Suprapubic skin (tissue), 3 donors: Measurements from ENCODE around the gene SIGLEC9.

Experiments used
- CTCF ChIP-seq, 2 donors: fragments of 200-600 bp in 1 of 2; fragments of 450-650 bp in 1 of 2; sonication (generic) in 1 of 2; IDR thresholded peaks; one replicate each; pipeline ENCODE4 v1.5.1; 2016 to 2019; ENCODE audit warnings: antibody characterized with exemption in 2 of 2, mild to moderate bottlenecking in 1 of 2, moderate library complexity in 1 of 2
- POLR2AphosphoS5 ChIP-seq, 3 donors: sonication (generic); formaldehyde crosslinking; IDR thresholded peaks; one replicate each; pipeline ENCODE4 v1.6.1; 2017; ENCODE audit warnings: antibody characterized with exemption in 3 of 3

DNA sequence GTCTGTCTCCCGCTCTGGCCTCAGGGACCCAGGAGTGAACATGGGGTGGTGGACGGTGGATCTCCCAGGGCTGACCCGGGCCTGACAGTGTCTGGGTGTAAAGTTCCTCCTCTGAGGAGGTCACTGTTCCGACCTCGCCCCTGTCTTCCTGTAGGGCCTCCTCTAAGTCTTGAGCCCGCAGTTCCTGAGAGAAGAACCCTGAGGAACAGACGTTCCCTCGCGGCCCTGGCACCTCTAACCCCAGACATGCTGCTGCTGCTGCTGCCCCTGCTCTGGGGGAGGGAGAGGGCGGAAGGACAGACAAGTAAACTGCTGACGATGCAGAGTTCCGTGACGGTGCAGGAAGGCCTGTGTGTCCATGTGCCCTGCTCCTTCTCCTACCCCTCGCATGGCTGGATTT is at the start of gene SIGLEC9:
- TF ChIP-seq CTCF (IDR thresholded peaks at IDR 0.05) (no peak), POLR2AphosphoS5 (IDR thresholded peaks at IDR 0.05) (no peak)
